Osteocyte (in vitro differentiated cells): ENCODE results near the gene TRIM33. TPM values are rescaled to one million over a fixed set of nuclear protein-coding genes. Genes with fewer than 3 reads are reported as not detected.

Experiments used
- DNase-seq: peaks from one replicate; pipeline ENCODE4 v3.0.0; 2021; ENCODE audit warnings: mixed read lengths; ENCODE audit not compliant: unreplicated experiment; ENCODE audit errors: extremely low spot score
- H3K27ac Mint-ChIP-seq: one replicate; pipeline ENCODE4 v1.8.0; 2021; ENCODE audit warnings: mild to moderate bottlenecking, mixed read lengths; ENCODE audit not compliant: unreplicated experiment
- H3K27me3 Mint-ChIP-seq: one replicate; pipeline ENCODE4 v1.8.0; 2021; ENCODE audit warnings: mixed read lengths; ENCODE audit not compliant: unreplicated experiment
- H3K36me3 Mint-ChIP-seq: one replicate; pipeline ENCODE4 v1.8.0; 2021; ENCODE audit warnings: mixed read lengths; ENCODE audit not compliant: unreplicated experiment
- H3K4me1 Mint-ChIP-seq: one replicate; pipeline ENCODE4 v1.8.0; 2021; ENCODE audit warnings: mixed read lengths; ENCODE audit not compliant: unreplicated experiment
- H3K4me3 Mint-ChIP-seq: one replicate; pipeline ENCODE4 v1.8.0; 2021; ENCODE audit warnings: mild to moderate bottlenecking, moderate library complexity, mixed read lengths; ENCODE audit not compliant: unreplicated experiment
- H3K9me3 Mint-ChIP-seq: one replicate; pipeline ENCODE4 v1.8.0; 2021; ENCODE audit warnings: mixed read lengths; ENCODE audit not compliant: unreplicated experiment
- CTCF ChIP-seq: fragments of 200-600 bp; sonication (generic); IDR thresholded peaks from 2 replicates; pipeline ENCODE4 v1.5.0; 2021; ENCODE audit warnings: antibody characterized with exemption, mild to moderate bottlenecking, moderate library complexity
- total RNA-seq: library from RNA; stranded (reverse); gene quantifications from 2 replicates; pipeline ENCODE4 v1.2.1, GENCODE V29; 2021

Gene TRIM33
- total RNA-seq, 1 donor from 2014 or later = 32.2 TPM

GRCh38 chr1:114387010-114387360, 124.0 kb downstream of the TRIM33 start:
- H3K4me3 Mint-ChIP-seq = no peak overlapping the region
- peaks cover 32% of the 10 kb centered on the region for H3K9me3 Mint-ChIP-seq
- no peak overlapping the region for H3K27ac Mint-ChIP-seq
- no peak for TF ChIP-seq CTCF
- H3K4me1 Mint-ChIP-seq = no peaks in the 10 kb centered on the region
- H3K27me3 Mint-ChIP-seq = no peaks in the 10 kb centered on the region
- H3K36me3 Mint-ChIP-seq = peaks cover 11% of the 10 kb centered on the region
- no peak for DNase-seq

- H3K9me3 Mint-ChIP-seq = peaks cover 38% of the 10 kb centered on the region
- no peaks in the 10 kb centered on the region for H3K27me3 Mint-ChIP-seq
- no peak for TF ChIP-seq CTCF
- no peak overlapping the region for H3K27ac Mint-ChIP-seq
- H3K4me3 Mint-ChIP-seq = no peak overlapping the region
- DNase-seq = no peak
- no peaks in the 10 kb centered on the region for H3K4me1 Mint-ChIP-seq
- peaks cover 9% of the 10 kb centered on the region for H3K36me3 Mint-ChIP-seq
These were observed 124.6 kb downstream of the TRIM33 start for GRCh38 chr1:114386129-114387009.

- H3K4me3 Mint-ChIP-seq = no peak overlapping the region
- H3K27ac Mint-ChIP-seq = no peak overlapping the region
- no peak for TF ChIP-seq CTCF
- H3K36me3 Mint-ChIP-seq = peaks cover 9% of the 10 kb centered on the region
- no peaks in the 10 kb centered on the region for H3K27me3 Mint-ChIP-seq
- H3K9me3 Mint-ChIP-seq = peaks cover 39% of the 10 kb centered on the region
- no peaks in the 10 kb centered on the region for H3K4me1 Mint-ChIP-seq
- no peak for DNase-seq
These were observed 126.1 kb downstream of the TRIM33 start for GRCh38 chr1:114384922-114385321.

- H3K4me3 Mint-ChIP-seq = no peak overlapping the region
- no peak for TF ChIP-seq CTCF
- no peaks in the 10 kb centered on the region for H3K4me1 Mint-ChIP-seq
- H3K9me3 Mint-ChIP-seq = peaks cover 27% of the 10 kb centered on the region
- H3K27ac Mint-ChIP-seq = no peak overlapping the region
- no peak for DNase-seq
- no peaks in the 10 kb centered on the region for H3K27me3 Mint-ChIP-seq
- H3K36me3 Mint-ChIP-seq = peaks cover 2% of the 10 kb centered on the region
These were observed 131.0 kb downstream of the TRIM33 start for GRCh38 chr1:114379987-114380386.

- Mint-ChIP-seq H3K36me3 (no peaks in the 10 kb centered on the region), H3K4me1 (no peaks in the 10 kb centered on the region), H3K27me3 (no peaks in the 10 kb centered on the region), H3K4me3 (no peak overlapping the region), H3K9me3 (peaks cover 27% of the 10 kb centered on the region), H3K27ac (no peak overlapping the region)
- no peak for TF ChIP-seq CTCF
- no peak for DNase-seq
These were observed 131.6 kb downstream of the TRIM33 start for GRCh38 chr1:114379358-114379757.
